HG02623 (cell line): ENCODE results near the gene LPGAT1.
A peak's percentile ranks its signal among the peaks of the same experiment; 100 is the strongest.
"Not testable (repeated sequence)": the region's sequence is repeated elsewhere in the genome, so short reads cannot be mapped to it uniquely, and the experiment has no call there.

ENCODE experiments used
- ATAC-seq: cut with Tn5 transposase; IDR thresholded peaks from one replicate; pipeline ENCODE4 v1.9.1; 2021; ENCODE audit warnings: moderate library complexity; ENCODE audit not compliant: unreplicated experiment

The LPGAT1 gene

DNA sequence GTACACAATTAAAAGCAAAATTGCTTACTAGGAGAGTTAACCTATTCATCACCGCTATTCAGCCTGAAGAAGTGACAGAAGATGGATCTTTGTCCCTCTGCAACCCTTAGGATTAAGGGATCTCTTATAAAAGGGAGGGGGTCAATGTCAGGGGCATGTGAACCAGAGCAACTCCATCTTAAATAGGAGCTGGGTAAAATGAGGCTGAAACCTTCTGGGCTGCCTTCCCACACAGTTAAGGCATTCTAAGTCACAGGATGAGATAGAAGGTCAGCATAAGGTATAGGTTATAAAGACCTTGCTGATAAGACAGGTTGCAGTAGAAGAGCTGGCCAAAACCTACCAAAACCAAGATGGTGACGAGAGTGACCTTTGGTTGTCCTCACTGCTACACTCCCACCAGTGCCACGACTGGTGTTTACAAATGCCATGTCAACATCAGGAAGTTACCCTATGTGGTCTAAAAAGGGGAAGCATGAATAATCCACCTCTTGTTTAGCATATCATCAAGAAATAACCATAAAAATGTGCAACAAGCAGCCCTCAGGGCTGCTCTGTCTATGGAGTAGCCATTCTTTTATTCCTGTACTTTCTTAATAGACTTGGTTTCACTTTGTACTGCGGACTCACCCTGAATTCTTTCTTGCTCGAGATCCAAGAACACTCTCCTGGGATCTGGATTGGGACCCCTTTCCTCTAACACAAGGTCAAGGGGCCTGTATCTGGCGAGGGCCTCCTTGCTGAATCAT lies 119.8 kb downstream of the LPGAT1 start:
- no peak for ATAC-seq

- ATAC-seq: no peak
These were observed 121.6 kb downstream of the LPGAT1 start for GRCh38 chr1:211708926-211709325.

DNA sequence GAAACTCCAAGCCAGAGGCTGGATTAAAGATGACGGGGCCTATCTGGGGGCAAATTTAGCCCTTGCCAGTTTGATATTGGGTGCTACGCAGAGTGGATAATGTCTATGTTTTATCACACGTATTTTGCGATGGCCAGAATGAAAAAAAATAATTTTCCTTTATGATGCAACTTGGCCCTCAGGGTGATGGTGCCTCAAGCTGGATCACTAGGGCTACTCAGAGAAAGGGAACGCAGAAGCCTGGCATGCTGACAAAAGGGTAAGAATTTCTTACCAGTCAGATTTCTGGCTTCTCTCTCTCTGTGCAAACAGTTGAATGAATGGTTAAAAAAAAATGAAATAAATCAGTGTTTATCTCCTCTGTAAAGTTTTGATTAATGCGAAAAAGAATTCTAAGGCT lies 122.6 kb downstream of the LPGAT1 start:
- no peak for ATAC-seq

- no peak for ATAC-seq
These were observed 125.0 kb downstream of the LPGAT1 start for GRCh38 chr1:211705467-211706091.

- no peak for ATAC-seq
These were observed 126.0 kb downstream of the LPGAT1 start for GRCh38 chr1:211704543-211704942.

DNA sequence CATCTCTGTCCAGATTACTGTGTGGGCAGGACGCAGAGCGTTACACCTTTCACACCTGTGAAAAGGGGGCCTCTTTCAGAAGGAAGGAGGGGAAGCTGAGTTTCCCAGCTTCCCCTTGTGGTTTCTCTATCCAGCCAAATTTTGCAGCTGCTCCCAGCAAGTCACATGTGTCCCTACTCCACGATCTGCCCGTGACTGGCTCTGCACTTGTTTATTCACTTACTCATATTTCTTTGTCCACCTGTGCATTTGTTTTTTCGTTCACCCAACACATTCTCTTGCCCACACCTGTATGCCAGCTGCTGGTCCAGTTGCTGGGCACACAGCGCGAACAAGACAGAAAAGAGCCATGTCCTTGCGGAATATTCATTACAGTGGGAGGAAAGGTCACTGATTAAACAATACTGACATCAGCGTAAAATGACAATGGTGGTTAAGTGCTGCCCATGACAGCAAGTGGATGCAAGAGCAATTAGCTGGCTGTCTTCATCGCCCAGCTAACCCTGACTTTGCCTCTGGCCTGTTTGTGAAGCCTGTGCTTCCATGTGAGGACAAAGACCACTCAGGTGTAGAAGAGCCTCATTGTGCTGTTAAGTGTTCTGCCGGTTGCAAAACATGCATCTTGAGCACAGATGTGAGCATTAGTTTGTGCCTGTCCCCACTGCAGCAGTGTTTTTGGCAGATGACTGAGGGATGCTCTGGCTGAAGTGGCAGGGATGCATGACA lies 126.6 kb downstream of the LPGAT1 start:
- ATAC-seq: no peak

DNA sequence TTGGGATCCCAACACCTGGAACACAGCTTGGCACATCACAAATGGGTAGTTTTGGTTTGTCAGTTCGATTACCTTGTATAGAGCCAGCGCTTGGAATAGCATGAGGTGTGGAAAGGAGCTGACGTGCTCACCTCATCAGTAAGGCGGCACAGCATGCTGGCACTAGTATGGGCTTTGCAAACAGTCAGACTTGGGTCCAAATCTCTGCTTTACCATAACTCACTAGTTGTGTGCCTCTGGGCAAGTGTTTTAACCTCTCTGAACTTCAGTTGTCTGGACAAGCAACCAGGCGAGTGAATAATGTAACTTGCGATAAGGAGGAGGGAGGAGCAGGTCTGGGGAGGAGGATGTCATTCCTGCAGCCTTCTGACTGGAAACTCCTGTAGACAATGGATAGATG lies 128.8 kb downstream of the LPGAT1 start:
- ATAC-seq: no peak

DNA sequence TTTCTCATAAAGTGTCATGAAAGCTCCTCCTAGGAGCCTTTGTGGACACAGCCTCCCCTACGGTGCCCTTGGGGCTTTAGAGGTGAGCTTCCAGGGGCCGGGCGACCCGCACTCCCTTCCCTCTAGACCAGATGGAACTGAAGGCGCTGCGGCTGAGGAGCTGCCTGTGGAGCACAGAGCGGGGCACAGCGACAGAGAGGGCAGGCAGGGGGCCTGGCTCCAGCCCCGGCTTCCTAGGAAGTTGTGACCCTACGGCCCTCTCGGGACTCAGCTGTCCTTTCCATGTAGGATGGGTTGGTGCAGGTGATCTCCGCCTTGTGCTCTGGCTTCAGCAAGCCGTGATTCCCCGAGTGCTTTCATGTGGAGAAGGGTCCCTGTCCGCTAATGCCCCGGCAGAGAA lies 131.5 kb downstream of the LPGAT1 start:
- ATAC-seq: no peak

DNA sequence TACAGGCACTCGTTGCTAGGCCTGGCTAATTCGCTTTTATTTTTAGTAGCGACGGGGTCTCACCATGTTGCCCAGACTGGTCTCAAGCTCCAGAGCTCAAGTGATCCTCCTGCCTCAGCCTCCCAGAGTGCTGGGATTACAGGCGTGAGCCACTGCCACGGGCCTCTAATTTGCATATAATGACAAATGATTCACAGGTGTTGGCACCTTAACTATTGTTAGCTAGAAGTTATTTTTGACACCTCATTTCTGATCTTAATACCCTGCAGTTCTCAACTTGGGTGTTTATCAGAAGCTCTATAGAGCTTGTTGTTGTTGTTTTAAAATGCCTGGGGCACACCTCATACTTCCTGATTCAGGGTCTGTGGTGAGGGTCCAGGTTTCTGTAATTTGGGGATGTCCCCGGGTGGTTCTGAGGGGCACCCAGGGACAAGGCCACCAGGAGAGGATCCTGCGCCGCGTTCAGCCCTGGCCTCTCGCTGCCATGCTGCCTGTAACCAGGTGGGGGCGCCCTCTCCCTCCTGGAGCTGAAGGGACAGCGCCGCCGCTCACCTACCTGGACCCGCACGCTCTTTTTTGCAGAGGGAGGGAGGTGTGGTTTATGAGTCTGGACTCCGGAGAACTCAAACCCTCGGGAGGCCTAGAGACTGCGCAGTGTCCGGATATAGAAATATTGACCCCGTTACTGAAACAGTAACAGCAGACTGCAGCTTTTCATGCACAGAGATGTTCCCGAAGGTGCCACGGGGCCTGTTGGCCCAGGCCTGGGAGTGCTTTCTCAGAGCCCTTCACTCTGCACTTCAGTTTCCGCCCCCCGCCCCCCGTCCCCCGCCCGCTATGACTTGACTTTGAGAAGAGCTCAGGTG lies 132.2 kb downstream of the LPGAT1 start:
- peak; percentile 28 for ATAC-seq

DNA sequence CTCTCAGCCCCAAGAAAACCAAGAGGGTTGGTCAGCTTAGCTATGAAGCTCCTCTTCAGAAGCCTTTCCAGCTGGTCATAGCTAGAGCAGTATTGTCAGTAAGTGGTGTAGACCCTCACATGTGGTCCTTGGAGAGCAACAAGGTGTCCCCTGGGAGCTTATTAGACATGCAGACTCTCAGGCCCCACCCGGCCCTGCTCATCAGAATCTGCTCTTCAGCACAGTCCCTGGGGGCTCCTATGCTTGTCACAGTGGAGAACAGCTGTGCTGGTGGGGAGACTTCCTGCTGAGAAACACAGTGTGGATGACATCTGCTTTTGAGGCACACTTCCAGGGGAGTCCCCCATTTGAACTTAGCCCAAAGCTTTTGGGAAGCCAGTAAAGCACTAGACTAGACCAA lies 133.2 kb downstream of the LPGAT1 start:
- ATAC-seq: peak; percentile 72

GRCh38 chr1:211695135-211695816 lies 135.3 kb downstream of the LPGAT1 start:
- ATAC-seq: peak; percentile 53

DNA sequence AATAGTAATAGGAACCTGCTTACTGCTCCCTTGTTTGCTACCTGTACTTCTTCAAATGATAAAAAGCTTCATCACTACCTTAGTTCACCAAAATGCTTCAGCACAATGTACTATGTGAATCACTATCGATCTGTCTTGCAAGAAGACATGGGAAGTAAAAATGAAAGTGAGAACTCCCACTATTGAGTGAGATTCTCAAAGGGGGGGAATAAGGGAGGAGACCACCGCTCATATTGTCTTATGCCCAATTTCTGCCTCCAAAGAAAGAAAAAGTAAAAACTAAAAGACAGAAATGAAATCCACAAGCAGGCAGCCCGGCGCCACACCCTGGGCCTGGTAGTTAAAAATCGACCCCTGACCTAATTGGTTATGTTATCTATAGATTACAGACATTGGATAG lies 136.7 kb downstream of the LPGAT1 start:
- ATAC-seq: not testable (repeated sequence)
